Erythroblast (primary cell): ENCODE results near the gene PCLAF.

ENCODE experiments used
- GATA1 ChIP-seq: IDR thresholded peaks from 2 replicates; pipeline ENCODE4 v1.6.1; 2011; ENCODE audit warnings: low read depth, mild to moderate bottlenecking, control low read depth, low read length, moderate library complexity
- POLR2A ChIP-seq: IDR thresholded peaks from 2 replicates; pipeline ENCODE4 v1.6.1; 2011; ENCODE audit warnings: mild to moderate bottlenecking, low read length

GRCh38 chr15:64355944-64356709, 25.1 kb downstream of the PCLAF start, which contains the start of gene CSNK1G1:
- peak; percentile 41 for TF ChIP-seq POLR2A
- no peak for TF ChIP-seq GATA1
